Astrocyte (in vitro differentiated cells and primary cell): Measurements from ENCODE around the gene SUN2. TPM values are rescaled to one million over a fixed set of nuclear protein-coding genes. Genes with fewer than 3 reads are reported as not detected.

ENCODE experiments used
- DNase-seq: peaks from one replicate; pipeline ENCODE4 v3.0.0-alpha.2; 2010; ENCODE audit warnings: low read depth
- FAIRE-seq: peaks from 2 replicates; lab custom pipeline; 2011; peaks lifted over from hg19 to GRCh38; lab: Jason Lieb, UNC
- H2AFZ ChIP-seq: 2 replicates; pipeline ENCODE4 v1.6.0; 2012; ENCODE audit warnings: low read depth, low read length, inconsistent platforms
- H3K27ac ChIP-seq: 2 replicates; pipeline ENCODE4 v1.5.1; 2011; ENCODE audit warnings: low read depth, low read length, inconsistent platforms
- H3K27me3 ChIP-seq: 2 replicates; pipeline ENCODE4 v1.6.0; 2011; ENCODE audit warnings: low read length, inconsistent platforms; ENCODE audit not compliant: insufficient read depth
- H3K36me3 ChIP-seq: 2 replicates; pipeline ENCODE4 v1.5.1; 2011; ENCODE audit warnings: low read length, inconsistent platforms; ENCODE audit not compliant: insufficient read depth
- H3K4me1 ChIP-seq: 2 replicates; pipeline ENCODE4 v1.5.1; 2011; ENCODE audit warnings: low read length, inconsistent platforms; ENCODE audit not compliant: insufficient read depth
- H3K4me2 ChIP-seq: 2 replicates; pipeline ENCODE4 v1.6.0; 2012; ENCODE audit warnings: low read length, inconsistent platforms
- H3K4me3 ChIP-seq: 2 replicates; pipeline ENCODE4 v1.5.1; 2011; ENCODE audit warnings: low read depth, mild to moderate bottlenecking, low read length, inconsistent platforms; ENCODE audit not compliant: insufficient read depth
- H3K79me2 ChIP-seq: 2 replicates; pipeline ENCODE4 v1.6.0; 2012; ENCODE audit warnings: mild to moderate bottlenecking, low read length, inconsistent platforms; ENCODE audit not compliant: insufficient read depth
- H3K9ac ChIP-seq: 2 replicates; pipeline ENCODE4 v1.6.0; 2012; ENCODE audit warnings: mild to moderate bottlenecking, low read length, inconsistent platforms
- H3K9me3 ChIP-seq: 2 replicates; pipeline ENCODE4 v1.5.1; 2012; ENCODE audit warnings: low read depth, mild to moderate bottlenecking, low read length, inconsistent platforms; ENCODE audit not compliant: insufficient read depth
- H4K20me1 ChIP-seq: 2 replicates; pipeline ENCODE4 v1.6.0; 2012; ENCODE audit warnings: low read length, inconsistent platforms; ENCODE audit not compliant: insufficient read depth
- H3K27ac Mint-ChIP-seq: one replicate; pipeline ENCODE4 v1.8.0; 2021; ENCODE audit warnings: mild to moderate bottlenecking, mixed read lengths; ENCODE audit not compliant: unreplicated experiment
- H3K27me3 Mint-ChIP-seq: one replicate; pipeline ENCODE4 v1.8.0; 2021; ENCODE audit warnings: low read depth, mixed read lengths; ENCODE audit not compliant: unreplicated experiment
- H3K36me3 Mint-ChIP-seq: one replicate; pipeline ENCODE4 v1.8.0; 2021; ENCODE audit warnings: low read depth, mixed read lengths; ENCODE audit not compliant: unreplicated experiment
- H3K4me1 Mint-ChIP-seq: one replicate; pipeline ENCODE4 v1.8.0; 2021; ENCODE audit warnings: low read depth, mixed read lengths; ENCODE audit not compliant: unreplicated experiment
- H3K4me3 Mint-ChIP-seq: one replicate; pipeline ENCODE4 v1.8.0; 2021; ENCODE audit warnings: mild to moderate bottlenecking, moderate library complexity, mixed read lengths; ENCODE audit not compliant: unreplicated experiment
- H3K9me3 Mint-ChIP-seq: one replicate; pipeline ENCODE4 v1.8.0; 2021; ENCODE audit warnings: mild to moderate bottlenecking, mixed read lengths; ENCODE audit not compliant: unreplicated experiment
- EZH2 ChIP-seq: IDR thresholded peaks from 2 replicates; pipeline ENCODE4 v1.6.1; 2012; ENCODE audit warnings: mild to moderate bottlenecking, low read length, inconsistent platforms; ENCODE audit not compliant: insufficient read depth
- total RNA-seq: library from RNA; stranded (reverse); gene quantifications from 2 replicates; pipeline ENCODE4 v1.2.1, GENCODE V29; 2021
- TF ChIP-seq, protein P1 (sequence below): IDR thresholded peaks from 2 replicates; pipeline ENCODE4 v1.5.1; 2011; ENCODE audit warnings: low read depth, mild to moderate bottlenecking, inconsistent platforms, low read length, moderate library complexity; ENCODE audit not compliant: insufficient read depth

Gene SUN2
- total RNA-seq, 1 donor from 2014 or later, result 46.5 TPM

DNA sequence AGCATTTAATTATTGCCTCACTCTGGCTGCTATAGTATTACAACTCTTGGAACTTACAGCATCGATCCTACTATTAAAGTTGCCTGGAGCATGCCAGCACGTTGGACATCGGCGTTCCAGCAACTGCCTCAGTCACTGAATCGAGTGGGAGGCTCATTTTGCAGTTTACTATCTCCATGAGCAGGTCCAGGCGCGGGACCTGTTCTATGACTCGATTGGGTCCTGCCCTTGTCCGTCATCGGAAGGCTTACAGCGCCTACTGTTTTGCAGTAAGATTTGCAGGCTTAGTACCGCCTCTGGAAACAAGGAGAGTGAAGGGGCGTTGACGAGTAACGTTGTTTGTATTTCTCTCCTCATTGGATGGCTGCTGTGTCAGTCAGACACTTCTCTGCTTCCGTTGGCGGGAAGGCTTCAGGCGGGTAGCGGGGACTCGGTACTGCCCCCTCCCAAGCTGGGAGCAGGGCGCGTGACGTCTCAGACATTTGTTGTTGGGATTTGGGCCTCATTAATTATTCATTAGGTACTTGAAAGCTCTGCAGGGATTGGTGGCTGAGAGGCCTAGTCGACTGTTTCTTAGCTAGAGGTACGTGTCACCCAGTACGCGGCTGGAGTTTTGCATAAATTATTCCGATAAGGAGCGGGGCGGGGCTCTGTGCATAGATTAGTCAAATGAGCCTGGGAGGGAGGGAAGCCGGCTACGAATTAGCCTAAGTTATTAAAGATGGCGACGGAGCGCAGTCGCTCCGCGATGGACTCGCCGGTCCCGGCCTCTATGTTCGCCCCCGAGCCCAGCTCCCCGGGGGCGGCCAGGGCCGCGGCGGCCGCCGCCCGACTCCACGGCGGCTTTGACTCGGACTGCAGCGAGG lies 50.3 kb downstream of the SUN2 start, which contains the start of gene GTPBP1:
TSS of gene GTPBP1 (plus strand) at position 710 of the 866 bp plus-strand sequence. CDS start at position 722, 12 bp downstream.
- no peaks in the 10 kb centered on the region for H3K27me3 ChIP-seq
- peak within 1 kb of the TSS; percentile 94 for H3K4me2 ChIP-seq
- peaks cover 41% of the 10 kb centered on the region for H4K20me1 ChIP-seq
- Mint-ChIP-seq H3K27me3 (no peaks in the 10 kb centered on the region), H3K4me1 (peaks cover 25% of the 10 kb centered on the region), H3K27ac (peak within 1 kb of the TSS; percentile 93), H3K9me3 (no peaks in the 10 kb centered on the region), H3K4me3 (peak within 1 kb of the TSS; percentile 97), H3K36me3 (peaks cover 4% of the 10 kb centered on the region)
- peaks cover 48% of the 10 kb centered on the region for H3K79me2 ChIP-seq
- H3K4me1 ChIP-seq, result peaks cover 25% of the 10 kb centered on the region
- DNase-seq, result peak; percentile 100
- peak; percentile 55 for FAIRE-seq
- peak within 1 kb of the TSS; percentile 95 for H3K9ac ChIP-seq
- TF ChIP-seq, protein P1, sequence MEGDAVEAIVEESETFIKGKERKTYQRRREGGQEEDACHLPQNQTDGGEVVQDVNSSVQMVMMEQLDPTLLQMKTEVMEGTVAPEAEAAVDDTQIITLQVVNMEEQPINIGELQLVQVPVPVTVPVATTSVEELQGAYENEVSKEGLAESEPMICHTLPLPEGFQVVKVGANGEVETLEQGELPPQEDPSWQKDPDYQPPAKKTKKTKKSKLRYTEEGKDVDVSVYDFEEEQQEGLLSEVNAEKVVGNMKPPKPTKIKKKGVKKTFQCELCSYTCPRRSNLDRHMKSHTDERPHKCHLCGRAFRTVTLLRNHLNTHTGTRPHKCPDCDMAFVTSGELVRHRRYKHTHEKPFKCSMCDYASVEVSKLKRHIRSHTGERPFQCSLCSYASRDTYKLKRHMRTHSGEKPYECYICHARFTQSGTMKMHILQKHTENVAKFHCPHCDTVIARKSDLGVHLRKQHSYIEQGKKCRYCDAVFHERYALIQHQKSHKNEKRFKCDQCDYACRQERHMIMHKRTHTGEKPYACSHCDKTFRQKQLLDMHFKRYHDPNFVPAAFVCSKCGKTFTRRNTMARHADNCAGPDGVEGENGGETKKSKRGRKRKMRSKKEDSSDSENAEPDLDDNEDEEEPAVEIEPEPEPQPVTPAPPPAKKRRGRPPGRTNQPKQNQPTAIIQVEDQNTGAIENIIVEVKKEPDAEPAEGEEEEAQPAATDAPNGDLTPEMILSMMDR, result no peak
- TF ChIP-seq EZH2, result no peak
- H3K27ac ChIP-seq, result peak within 1 kb of the TSS; percentile 85
- H3K9me3 ChIP-seq, result no peaks in the 10 kb centered on the region
- H3K36me3 ChIP-seq, result peaks cover 3% of the 10 kb centered on the region
- H2AFZ ChIP-seq, result peak within 1 kb of the TSS; percentile 57
- H3K4me3 ChIP-seq, result peak within 1 kb of the TSS; percentile 85

DNA sequence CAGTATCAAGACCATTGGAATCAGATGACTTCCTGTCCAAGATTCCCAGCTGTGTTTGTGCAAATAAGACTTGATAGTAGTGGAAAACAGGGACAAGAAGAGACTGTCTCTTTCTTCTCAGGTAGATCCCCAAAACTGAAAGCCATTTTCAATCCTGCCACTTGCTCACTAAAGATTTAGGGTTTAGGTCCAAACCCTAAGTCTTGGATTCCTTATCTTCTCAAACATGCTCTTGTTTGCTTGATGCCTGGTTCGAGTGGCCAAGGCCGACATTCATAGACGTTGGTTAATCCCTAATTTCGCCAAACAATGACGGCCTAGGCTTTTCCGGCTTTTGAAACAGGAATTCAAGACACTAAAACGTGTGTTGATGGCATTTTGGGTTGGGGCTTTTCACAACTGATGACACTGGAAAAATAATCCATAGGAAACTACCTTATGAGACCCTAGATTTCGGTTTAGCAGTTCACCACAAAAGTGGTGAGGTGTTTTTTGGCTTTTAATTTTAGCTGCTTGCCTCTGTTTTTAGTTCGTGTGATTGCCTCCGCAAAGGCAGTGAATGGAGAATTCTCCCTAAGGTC lies 51.1 kb downstream of the SUN2 start:
- Histone ChIP-seq H3K9me3 (no peaks in the 10 kb centered on the region), H3K4me3 (peak overlapping the region; percentile 48), H3K27me3 (no peaks in the 10 kb centered on the region), H3K27ac (peak overlapping the region; percentile 48), H3K4me1 (peaks cover 25% of the 10 kb centered on the region), H3K9ac (peak overlapping the region; percentile 58), H4K20me1 (peaks cover 34% of the 10 kb centered on the region), H2AFZ (peak overlapping the region; percentile 57), H3K36me3 (peaks cover 3% of the 10 kb centered on the region), H3K4me2 (peak overlapping the region; percentile 78), H3K79me2 (peaks cover 48% of the 10 kb centered on the region)
- Mint-ChIP-seq H3K27ac (peak overlapping the region; percentile 5), H3K36me3 (peaks cover under 1% of the 10 kb centered on the region), H3K27me3 (no peaks in the 10 kb centered on the region), H3K9me3 (no peaks in the 10 kb centered on the region), H3K4me1 (peaks cover 20% of the 10 kb centered on the region), H3K4me3 (peak overlapping the region; percentile 88)
- DNase-seq (no peak), FAIRE-seq (no peak)
- TF ChIP-seq, protein P1, result no peak
- TF ChIP-seq EZH2, result no peak
